GM18517 (cell line): ENCODE data around the gene SUPT20HL1.
"Not testable (repeated sequence)": the region's sequence is repeated elsewhere in the genome, so short reads cannot be mapped to it uniquely, and the experiment has no call there.

Experiments used
- ATAC-seq: cut with Tn5 transposase; IDR thresholded peaks from one replicate; pipeline ENCODE4 v1.9.1; 2021; ENCODE audit warnings: mild to moderate bottlenecking, moderate library complexity; ENCODE audit not compliant: unreplicated experiment

The SUPT20HL1 gene

DNA sequence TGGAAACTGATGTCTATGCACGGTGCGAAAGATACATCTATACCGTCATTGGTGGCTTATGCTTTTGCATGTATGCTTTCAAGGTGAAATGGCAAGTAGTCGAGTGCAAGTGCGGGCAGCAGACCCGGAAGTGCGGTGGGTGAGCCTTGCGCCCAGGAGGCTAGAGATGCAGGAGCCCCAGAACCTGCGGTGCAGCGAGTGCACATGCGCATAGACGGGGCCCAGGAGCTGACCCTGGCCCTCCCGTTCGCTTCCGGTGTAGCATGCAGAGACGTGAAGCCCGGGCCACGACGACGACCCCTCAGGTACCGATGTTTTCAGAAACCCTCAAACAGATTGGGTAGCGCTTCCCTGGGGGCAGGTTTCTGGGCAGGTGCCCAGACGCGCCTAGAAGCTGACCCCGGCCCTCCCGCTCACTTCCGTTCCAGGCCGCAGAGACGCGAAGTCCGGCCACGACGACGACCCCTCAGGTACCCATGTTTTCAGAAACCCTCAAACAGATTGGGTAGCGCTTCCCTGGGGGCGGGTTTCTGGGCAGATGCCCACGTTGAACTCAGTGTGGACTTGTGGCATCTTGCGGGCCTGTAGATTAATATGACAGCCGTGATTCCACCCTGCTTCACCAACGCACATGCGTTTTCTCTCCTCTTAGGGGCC is 1.8 kb downstream of the SUPT20HL1 start:
- not testable (repeated sequence) for ATAC-seq

DNA sequence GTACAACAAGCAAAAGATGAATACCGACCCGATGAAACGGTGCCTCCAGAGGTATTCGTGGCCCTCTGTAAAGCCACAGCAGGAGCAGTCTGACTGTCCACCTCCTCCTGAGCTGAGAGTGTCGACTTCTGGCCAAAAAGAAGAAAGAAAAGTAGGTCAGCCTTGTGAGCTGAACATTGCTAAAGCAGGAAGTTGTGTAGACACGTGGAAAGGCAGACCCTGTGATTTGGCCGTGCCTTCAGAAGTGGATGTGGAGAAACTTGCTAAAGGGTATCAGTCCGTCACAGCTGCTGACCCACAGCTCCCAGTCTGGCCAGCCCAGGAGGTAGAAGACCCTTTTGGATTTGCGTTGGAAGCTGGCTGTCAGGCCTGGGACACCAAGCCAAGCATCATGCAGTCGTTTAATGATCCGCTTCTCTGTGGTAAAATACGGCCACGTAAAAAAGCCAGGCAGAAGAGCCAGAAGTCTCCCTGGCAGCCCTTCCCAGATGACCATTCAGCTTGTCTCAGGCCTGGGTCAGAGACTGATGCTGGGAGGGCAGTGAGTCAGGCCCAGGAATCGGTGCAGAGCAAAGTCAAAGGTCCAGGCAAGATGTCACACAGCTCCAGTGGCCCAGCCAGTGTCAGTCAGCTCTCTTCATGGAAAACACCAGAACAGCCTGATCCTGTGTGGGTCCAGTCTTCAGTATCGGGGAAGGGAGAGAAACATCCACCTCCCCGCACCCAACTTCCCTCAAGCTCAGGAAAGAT is 3.2 kb downstream of the SUPT20HL1 start:
- ATAC-seq, result not testable (repeated sequence)

DNA sequence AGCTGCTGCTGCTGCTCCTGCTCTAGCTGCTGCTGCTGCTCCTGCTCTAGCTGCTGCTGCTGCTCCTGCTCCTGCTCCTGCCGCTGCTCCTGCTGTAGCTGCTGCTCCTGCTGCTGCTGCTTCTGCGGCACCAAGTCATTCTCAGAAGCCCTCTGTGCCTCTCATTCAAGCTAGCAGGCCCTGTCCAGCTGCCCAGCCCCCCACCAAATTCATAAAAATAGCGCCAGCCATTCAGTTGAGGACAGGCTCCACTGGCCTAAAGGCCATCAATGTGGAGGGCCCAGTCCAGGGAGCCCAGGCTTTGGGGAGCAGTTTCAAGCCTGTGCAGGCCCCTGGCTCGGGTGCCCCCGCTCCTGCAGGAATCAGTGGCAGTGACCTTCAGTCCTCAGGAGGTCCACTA is 3.9 kb downstream of the SUPT20HL1 start:
- ATAC-seq, result no peak

DNA sequence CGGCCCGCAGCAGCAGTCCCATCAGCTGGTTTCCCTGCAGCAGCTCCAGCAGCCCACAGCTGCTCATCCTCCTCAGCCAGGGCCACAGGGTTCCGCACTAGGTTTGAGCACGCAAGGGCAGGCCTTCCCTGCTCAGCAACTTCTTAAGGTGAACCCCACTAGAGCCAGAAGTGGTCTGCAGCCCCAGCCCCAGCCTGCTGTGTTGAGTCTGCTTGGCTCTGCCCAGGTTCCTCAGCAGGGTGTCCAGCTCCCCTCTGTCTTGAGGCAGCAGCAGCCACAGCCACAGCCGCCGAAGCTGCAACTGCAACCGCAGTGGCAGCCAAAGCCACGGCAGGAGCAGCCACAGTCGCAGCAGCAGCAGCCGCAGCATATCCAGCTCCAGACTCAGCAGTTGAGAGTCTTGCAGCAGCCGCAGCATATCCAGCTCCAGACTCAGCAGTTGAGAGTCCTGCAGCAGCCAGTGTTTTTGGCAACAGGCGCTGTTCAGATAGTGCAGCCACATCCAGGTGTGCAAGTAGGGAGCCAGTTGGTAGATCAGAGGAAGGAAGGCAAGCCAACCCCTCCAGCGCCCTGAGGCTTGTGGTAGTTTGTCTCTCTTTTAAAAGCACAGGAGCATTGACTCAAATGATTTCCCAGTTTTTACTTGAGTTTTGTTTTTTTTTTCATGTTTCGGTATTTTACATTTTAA is 4.6 kb downstream of the SUPT20HL1 start:
- no peak for ATAC-seq

DNA sequence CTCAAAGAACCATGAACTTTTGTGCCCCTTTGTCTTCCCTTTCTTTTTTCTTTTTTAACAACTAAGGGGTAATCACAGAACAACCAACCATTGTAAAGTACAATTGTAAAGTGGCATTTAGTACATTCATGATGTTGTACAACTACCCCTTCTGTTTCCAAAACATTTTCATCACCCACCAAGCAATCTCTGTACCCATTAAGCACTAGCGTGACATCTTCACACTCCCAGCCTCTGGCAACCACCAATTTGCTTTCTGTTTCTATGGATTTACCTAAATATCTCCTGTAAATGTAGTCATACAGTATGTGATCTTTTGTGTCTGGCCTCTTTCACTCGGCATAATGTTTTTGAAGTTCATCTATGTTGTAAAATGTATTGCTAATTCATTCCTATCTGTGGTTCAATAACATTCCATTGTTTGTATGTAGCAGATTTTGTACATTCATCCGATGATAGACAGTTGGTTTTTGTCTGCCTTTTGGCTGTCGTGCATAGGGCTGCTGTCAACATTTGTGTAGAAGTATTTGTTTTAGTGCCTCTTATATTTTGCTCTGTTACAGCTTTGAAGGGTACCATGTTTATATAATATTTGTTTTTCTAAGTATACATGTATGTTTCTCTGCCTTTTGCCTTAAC is 6.4 kb downstream of the SUPT20HL1 start:
- not testable (repeated sequence) for ATAC-seq

DNA sequence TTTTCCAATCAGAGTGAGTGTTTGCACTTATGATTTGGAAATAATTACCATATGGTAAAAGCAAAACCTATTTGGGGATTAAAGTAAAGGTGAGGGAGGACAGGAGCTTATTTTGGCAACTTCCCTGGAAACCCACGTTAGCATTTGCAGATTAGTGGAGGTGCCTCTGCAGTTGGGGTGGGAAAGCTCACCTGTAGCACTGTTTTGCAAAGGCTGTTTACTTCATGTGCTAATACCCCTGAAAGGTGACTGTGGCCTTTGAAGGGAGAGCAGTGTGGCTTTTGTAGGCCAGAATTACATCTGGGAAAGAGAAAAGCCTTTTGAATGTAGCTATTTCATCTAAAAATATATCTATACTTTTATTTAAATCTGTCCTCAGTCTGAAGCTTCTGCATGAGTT is 9.4 kb downstream of the SUPT20HL1 start:
- no peak for ATAC-seq

DNA sequence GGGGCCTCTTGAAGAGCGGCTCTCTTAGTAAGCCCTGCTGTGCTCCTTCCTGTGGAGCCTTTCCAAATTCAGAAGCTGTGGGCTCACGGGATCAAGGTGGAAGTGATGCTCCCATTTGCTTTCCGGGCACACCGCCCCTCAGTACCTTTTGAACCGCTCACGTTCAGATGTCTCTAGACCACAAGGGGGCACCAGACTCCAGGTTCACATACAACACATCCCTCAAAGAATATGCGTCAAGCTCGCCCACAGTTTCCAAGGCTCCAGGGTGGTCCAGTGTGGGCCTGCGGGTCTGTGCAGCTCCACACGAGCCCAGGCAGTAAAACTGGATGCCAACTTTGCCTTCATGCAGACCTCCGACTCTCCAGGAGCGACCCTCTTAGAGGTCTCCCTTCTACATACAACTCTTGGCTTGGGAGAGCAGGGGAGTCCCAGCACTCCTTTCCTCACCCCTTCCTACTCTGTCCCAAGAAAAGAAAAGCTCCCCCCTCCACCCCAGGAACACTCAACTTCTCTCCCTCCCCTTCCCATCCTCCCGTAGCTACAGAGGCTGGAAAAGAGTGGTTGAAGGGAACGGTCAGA is 11.0 kb downstream of the SUPT20HL1 start:
- no peak for ATAC-seq

DNA sequence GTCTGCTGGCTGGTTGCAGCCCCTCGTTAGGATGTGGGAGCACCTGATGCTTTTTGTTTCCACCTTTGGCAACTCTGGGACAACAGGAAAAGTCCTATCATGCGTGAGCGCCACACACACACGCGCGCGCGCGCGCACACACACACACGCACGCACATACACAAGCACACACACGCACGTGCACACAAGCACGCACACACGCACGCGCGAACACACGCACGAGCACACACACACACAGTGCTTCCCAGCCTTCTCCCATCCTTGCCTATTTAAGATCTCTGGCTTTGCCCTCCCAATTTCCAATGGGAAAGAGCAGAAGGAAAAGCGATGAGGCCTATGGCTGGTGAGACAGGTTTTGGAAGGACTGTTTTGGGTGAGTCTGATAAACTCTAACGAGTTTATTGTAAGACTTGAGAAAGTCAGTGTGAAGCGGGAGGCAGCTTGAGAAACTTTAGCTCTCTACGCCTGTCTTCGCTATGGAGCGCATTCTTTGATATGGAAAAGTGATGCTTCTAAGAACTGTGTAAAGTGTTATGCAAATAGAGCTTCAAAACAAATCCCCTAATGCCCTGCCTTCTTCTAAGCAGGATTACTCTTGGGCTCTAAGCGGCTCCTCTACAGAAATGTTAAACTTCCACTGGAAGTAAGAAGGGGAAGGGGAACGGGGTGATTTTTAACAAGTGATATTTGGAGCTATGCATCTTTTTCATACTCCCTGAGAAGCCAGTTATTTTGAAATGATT is 11.8 kb downstream of the SUPT20HL1 start:
- ATAC-seq, result no peak

DNA sequence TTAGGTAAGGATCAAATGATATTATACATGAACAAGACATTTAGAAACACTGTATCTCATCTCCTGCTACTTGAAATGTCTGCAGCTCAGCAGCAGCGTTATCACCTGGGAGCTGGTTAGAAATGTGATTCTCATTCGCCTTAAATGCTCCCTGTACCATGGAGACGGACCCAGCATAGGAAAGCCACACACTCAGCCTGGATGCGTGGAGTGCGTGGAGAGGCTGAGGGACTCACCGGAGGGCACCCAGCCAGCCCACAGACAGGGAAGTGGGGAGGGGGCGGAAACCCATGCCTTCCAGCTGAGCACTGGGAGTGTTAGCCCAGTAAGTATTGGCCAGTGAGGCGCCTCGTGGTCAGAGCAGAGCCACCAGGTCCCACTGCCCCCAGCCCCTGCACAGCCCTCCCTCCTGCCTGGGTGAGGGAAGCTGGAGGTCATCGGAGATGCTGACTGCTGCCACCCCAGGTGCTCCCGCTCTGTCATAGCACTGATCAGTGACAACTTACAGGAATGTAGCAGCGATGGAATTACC is 15.2 kb downstream of the SUPT20HL1 start:
- ATAC-seq, result no peak

DNA sequence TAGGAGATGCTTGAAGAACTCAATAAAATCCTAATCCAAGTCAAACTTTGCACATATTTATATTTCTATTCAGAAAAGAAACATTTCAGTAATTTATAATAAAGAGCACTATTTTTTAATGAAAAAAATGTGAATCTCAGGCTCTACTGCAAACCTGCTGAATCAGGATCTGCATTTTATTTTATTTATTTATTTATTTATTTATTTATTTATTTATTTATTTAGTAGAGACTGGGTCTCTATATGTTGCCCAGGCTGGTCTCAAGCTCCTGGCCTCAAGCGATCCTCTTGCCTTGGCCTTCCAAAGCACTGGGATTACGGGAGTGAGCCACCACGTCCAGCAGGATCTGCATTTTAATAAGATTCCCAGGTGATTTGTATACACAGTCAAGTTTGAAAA is 16.0 kb downstream of the SUPT20HL1 start:
- no peak for ATAC-seq

DNA sequence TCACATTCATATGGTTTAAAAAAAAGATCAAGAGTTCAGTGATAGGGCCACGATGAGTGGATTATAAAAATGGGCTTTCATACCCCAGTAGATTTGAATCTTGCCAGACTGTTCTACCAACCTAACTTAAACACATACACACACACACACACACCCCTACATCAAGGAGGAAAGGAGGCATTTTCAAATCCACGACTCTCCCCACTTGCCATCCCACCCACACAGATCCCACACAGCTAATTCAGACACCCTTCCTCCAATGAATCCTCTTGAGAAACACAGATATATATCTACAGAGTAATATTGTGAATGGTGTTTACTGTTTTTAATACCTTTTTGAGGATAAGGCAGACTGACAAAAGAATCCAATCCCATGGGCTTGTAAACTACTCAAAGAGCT is 16.8 kb downstream of the SUPT20HL1 start:
- no peak for ATAC-seq

DNA sequence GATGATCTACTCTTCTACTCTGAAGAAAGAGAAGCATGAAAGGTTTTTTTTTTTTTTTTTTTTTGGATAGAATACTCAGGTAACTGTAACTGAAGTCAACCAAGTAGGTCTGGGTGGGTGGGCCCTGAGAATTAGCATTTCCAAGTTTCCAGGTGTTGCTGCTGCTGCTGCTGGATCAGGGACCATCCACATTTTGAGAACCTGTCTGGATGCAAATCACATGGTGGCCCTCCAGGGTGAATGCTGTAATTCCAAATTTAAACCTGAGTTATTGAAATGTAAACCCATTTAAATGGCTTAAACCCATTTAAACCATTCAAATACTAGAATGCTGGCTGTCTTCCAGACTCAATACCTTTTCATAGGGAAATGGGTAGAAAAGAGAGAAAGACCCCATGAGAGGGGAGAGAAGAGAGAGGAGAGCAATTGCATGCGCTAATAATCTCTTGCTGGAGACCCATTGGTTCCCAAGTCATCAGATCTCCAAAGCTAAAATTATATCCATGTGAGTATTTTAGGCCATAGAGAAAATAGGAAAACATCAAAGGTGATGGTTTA is 17.6 kb downstream of the SUPT20HL1 start:
- ATAC-seq, result no peak

DNA sequence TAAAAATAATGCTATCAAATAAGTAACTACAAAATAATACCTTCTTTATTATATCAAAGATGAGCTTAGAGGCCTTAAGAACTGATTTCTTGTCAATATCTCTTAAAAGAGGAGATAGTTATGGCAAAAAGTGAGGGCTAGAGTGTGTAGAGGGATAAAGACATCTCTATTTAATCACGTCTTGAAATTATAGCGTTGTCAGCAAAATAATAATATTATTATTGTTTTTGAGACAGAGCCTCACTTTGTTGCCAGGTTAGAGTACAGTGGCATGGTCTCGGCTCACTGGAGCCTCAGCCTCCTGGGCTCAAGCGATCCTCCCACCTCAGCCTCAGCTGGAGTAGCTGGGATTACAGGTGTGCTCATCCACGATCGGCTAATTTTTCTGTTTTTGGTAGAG is 18.3 kb downstream of the SUPT20HL1 start:
- ATAC-seq, result no peak

DNA sequence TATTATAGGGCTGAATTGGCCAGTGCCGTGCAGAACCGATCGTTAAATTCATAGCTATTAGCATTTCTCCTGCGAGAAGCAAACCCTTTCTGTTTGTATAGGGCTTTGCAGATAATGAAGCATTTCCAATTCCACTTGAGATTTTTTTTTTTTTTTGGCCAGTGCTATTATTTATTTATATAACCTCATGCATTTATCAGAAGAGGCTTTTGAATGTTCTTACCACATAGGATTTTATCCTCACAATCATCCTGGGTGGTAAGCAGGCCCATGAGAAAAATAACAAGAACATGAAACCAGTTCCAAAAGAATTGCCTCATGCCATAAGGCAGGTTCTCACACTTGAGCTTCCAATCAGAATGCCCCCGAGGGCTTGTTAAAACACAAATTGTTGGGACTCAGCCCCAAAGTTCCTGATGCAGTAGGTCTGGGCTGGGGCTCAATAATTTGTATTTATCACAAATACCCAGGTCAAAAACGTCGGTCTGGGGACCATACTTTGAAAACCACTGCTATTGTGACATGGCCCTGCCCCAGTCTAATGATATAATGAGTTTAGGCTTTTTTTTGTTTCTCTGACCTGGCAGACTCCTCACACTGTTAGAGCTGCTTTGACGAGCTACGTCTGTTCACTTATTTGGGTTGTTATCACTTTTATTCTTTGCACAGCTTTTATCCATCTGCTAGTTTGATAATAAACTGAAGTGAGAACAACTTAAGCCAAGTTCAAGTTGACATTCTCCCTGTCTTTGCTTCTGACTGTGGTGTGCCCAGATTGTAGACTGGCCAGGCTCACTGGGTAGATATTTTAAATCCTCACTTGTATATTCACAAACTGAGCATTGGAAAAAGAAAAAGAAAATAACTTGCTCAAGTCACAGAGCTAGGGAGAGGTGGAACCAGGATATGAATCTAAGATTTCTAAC is 20.1 kb downstream of the SUPT20HL1 start:
- ATAC-seq, result no peak

DNA sequence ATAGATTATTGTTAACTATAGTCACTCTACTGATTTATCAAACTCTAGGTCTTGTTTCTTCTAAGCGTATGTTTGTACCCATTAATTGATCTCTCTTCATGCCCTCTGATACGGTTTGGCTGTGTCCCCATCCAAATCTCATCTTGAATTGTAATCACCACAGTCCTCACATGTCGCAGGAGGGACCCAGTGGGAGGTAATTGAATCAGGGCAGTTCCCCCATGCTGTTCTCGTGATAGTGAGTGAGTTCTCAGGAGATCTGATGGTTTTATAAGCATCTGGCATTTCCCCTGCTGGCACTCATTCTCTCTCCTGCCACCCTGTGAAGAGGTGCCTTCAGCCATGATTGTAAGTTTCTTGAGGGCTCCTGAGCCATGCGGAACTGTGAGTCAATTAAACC is 21.9 kb downstream of the SUPT20HL1 start:
- ATAC-seq, result not testable (repeated sequence)

DNA sequence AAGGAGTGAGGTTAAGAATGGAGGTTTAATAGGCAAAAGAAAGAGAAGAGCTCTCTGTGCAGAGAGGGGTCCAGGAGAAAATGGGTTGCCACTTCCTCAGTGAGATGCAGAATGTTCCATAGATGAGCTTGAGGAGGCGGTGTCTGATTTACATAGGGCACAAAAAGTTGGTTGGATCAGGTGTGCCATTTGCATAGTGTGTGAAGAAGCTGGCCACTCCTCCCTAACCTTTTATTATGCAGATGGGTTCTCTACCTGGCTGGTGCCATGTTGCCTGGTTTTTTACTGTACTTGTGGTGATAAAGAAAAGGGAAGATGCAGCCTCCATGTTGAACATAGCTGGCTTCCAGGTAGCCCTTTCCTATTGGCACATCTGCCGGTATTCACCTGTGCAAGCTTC is 27.3 kb downstream of the SUPT20HL1 start:
- no peak for ATAC-seq

DNA sequence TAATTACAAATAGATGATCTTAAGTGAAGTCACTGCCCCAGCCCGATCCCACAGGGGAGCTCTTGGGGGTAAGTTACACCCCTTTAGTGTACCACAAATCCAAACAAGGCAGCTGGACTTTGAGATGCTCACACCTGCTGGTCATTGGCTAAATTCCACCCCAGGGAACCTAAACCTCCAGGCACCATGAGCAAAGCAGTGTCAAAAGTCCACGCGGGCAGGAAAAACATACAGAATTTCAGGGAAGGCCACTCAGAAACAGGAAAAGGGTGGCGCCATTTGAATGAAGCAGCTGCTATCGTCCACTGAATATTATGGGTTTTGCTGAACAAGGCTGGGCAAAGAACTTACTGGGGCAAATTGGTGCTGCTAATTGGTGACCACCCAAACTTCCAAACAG is 30.9 kb downstream of the SUPT20HL1 start:
- ATAC-seq, result no peak

DNA sequence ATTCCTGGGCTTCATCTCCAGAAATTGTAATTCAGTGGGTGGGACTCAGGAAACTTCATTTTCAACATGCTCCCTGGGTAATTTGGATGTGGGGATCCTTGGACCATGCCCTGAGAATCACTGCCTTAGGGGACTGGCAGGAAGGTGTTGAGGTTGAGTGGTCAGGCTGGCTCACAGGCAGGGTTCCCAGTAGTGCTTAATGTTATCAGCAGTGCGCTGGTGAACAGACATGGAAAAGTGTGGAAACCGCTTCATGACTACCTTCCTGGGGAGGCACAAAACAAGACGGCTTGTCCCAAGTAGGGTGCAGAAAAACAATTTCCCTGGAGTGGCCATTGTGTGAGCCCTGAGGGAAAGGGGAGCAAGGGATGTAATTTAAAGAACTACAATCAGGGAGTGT is 31.4 kb downstream of the SUPT20HL1 start:
- no peak for ATAC-seq

DNA sequence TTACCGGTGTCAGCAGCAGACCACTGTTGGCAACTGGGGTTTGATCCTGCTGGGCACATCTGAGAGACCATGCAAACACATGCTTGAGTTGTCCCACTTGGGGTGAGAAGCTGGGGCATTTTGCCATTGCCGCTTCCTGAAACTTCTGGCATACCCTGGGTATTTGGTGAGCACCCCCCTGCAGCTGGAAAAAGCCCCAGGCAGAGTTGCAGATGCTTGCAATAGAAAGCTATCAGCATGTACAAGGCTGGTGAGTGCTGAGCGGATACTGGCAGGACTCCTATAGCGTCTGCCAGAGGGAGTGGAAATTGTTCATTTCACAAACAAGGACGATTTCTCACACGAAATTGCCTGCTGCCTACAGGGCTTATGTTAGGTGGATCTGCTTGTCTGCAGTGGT is 32.3 kb downstream of the SUPT20HL1 start:
- no peak for ATAC-seq
